ENCODE results near the gene BICDL2.
"Not testable (repeated sequence)": the region's sequence is repeated elsewhere in the genome, so short reads cannot be mapped to it uniquely, and the experiment has no call there.

Gene BICDL2

DNA sequence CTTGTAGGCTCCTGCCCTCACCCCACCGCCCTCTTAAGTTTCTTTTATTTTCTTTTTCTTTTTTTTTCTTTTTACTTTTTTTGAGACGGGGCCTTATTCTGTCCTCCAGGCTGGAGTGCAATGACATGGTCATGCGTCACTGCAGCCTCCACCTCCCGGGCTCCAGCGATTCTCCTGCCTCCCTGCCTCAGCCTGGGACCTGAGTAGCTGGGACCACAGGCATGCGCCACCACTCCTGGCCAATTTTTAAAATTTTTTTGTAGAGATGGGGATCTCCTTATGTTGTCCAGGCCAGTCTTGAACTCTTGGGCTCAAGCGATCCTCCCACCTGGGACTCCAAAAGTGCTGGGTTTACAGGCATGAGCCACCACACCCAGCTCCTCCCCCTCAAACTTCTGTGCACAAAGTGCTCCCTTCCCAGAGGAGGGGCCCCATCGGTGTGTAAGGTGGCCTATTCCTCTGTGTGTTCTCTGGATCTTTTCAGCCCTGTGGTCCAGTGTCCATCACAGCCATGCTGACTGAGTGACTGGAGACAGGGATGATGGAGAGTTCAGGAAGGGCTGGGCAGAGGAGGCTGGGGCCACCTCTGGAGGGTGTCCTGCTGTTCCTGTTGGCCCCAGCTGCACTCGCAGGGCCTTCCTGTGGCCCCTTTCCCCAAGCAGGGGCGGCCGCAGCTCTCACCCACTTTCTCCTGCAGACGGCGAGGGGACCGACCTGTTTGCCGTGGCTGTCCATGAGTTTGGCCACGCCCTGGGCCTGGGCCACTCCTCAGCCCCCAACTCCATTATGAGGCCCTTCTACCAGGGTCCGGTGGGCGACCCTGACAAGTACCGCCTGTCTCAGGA, 19.8 kb upstream of the BICDL2 start:
- no peak for TF ChIP-seq CTCF (conservative IDR thresholded peaks at IDR 0.05; ENCODE audit: low read depth, low read length)
- Histone ChIP-seq H3K36me3 (ENCODE audit: insufficient read depth) (no peaks in the 10 kb centered on the region), H3K9ac (no peak overlapping the region), H3K4me2 (no peak overlapping the region), H3K4me1 (ENCODE audit: low read depth, poor library complexity, severe bottlenecking) (peaks cover 6% of the 10 kb centered on the region), H2AFZ (ENCODE audit: low read depth) (no peak overlapping the region), H3K27me3 (ENCODE audit: insufficient read depth, low read depth) (peaks cover 3% of the 10 kb centered on the region; the same call in 1 of the 2 replicates), H3K4me3 (IDR thresholded peaks at IDR 0.05; ENCODE audit: insufficient read depth, low read depth, low read length) (no peak overlapping the region), H3K79me2 (ENCODE audit: insufficient read depth, low read depth) (no peaks in the 10 kb centered on the region), H3K27ac (no peak overlapping the region), H4K20me1 (ENCODE audit: insufficient read depth) (no peaks in the 10 kb centered on the region)

GRCh38 chr16:3055734-3056115, 19.0 kb upstream of the BICDL2 start:
- not testable (repeated sequence) for H3K36me3 ChIP-seq (ENCODE audit: insufficient read depth); H3K27ac ChIP-seq; H3K4me2 ChIP-seq; H3K4me1 ChIP-seq (ENCODE audit: low read depth, poor library complexity, severe bottlenecking); H3K27me3 ChIP-seq (ENCODE audit: insufficient read depth, low read depth); H2AFZ ChIP-seq (ENCODE audit: low read depth); H3K9ac ChIP-seq; H4K20me1 ChIP-seq (ENCODE audit: insufficient read depth); H3K79me2 ChIP-seq (ENCODE audit: insufficient read depth, low read depth); H3K4me3 ChIP-seq (IDR thresholded peaks at IDR 0.05; ENCODE audit: insufficient read depth, low read depth, low read length)

- peaks cover 6% of the 10 kb centered on the region for H3K4me1 ChIP-seq (ENCODE audit: low read depth, poor library complexity, severe bottlenecking)
- TF ChIP-seq CTCF (conservative IDR thresholded peaks at IDR 0.05; ENCODE audit: low read depth, low read length), result no peak
- H3K4me2 ChIP-seq, result no peak overlapping the region
- H2AFZ ChIP-seq (ENCODE audit: low read depth), result no peak overlapping the region
- H3K4me3 ChIP-seq (IDR thresholded peaks at IDR 0.05; ENCODE audit: insufficient read depth, low read depth, low read length), result no peak overlapping the region
- no peaks in the 10 kb centered on the region for H4K20me1 ChIP-seq (ENCODE audit: insufficient read depth)
- H3K36me3 ChIP-seq (ENCODE audit: insufficient read depth), result no peaks in the 10 kb centered on the region
- H3K27me3 ChIP-seq (ENCODE audit: insufficient read depth, low read depth), result peaks cover 5% of the 10 kb centered on the region; the same call in 1 of the 2 replicates
- H3K9ac ChIP-seq, result no peak overlapping the region
- no peak overlapping the region for H3K27ac ChIP-seq
- no peaks in the 10 kb centered on the region for H3K79me2 ChIP-seq (ENCODE audit: insufficient read depth, low read depth)
These were observed 18.4 kb upstream of the BICDL2 start for GRCh38 chr16:3054965-3055733.

GRCh38 chr16:3053330-3053710, 16.6 kb upstream of the BICDL2 start:
- H3K4me2 ChIP-seq; H3K79me2 ChIP-seq (ENCODE audit: insufficient read depth, low read depth); H3K27ac ChIP-seq; H3K4me1 ChIP-seq (ENCODE audit: low read depth, poor library complexity, severe bottlenecking); H3K4me3 ChIP-seq (IDR thresholded peaks at IDR 0.05; ENCODE audit: insufficient read depth, low read depth, low read length); H2AFZ ChIP-seq (ENCODE audit: low read depth); H3K9ac ChIP-seq; H3K36me3 ChIP-seq (ENCODE audit: insufficient read depth); H3K27me3 ChIP-seq (ENCODE audit: insufficient read depth, low read depth); H4K20me1 ChIP-seq (ENCODE audit: insufficient read depth): not testable (repeated sequence)

DNA sequence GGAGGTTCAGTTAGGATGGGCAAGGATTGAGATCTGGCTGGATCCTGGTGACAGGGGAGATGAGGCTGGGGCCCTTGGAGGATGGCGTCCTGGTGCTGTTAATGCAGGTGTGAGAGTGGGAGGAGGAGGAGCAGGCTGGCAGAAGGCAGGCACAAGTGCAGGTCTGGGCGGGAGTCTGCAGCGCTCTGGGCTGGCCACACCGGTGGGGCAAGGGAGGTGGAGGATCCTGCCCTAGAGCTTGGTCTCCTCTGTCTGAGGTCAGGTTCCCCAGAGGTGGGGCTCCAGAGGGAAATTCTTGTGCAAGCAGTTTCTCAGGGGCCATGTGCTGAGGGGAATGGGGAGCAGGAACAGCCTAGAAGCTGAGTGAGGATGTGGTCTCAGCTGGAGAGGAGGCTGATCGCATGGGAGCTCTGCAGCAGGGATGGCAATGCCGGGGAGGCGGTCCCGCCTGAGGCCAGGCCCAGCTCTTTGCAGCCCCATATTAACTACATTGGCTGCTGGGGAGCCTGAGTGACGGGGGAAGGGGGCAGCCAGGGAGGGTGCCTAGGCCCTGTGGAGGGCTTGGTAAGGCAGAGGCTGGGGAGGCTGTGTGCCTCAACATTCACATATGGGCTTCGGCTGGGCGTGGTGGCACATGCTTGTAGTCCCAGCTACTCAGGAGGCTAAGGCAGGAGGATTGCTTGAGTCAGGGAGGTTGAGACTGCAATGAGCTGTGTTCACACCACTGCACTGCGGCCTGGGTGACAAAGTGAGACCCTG, 16.0 kb upstream of the BICDL2 start:
- not testable (repeated sequence) for H4K20me1 ChIP-seq (ENCODE audit: insufficient read depth); H3K4me2 ChIP-seq; H3K4me1 ChIP-seq (ENCODE audit: low read depth, poor library complexity, severe bottlenecking); H2AFZ ChIP-seq (ENCODE audit: low read depth); H3K4me3 ChIP-seq (IDR thresholded peaks at IDR 0.05; ENCODE audit: insufficient read depth, low read depth, low read length); H3K9ac ChIP-seq; H3K27ac ChIP-seq; H3K79me2 ChIP-seq (ENCODE audit: insufficient read depth, low read depth); H3K36me3 ChIP-seq (ENCODE audit: insufficient read depth)
- H3K27me3 ChIP-seq (ENCODE audit: insufficient read depth, low read depth), result peaks cover 12% of the 10 kb centered on the region; the same call in 1 of the 2 replicates
